Measurements from ENCODE around the gene ZBTB37. TPM values are rescaled to one million over a fixed set of nuclear protein-coding genes. Genes with fewer than 3 reads are reported as not detected.

ZBTB37 gene
- total and polyA plus RNA-seq, 7 donors, result 1.0 to 8.2 (median 5.5) TPM

- Histone ChIP-seq H3K4me1 (no peaks in the 10 kb centered on the region), H3K4me3 (no peak overlapping the region), H3K36me3 (ENCODE audit: insufficient read depth in 1 of 2, low read depth in 1 of 2) (peaks cover 0 to 45% of the 10 kb centered on the region in 2 donors), H3K27me3 (ENCODE audit: insufficient read depth in 3 of 3, low read length in 2 of 3) (no peaks in the 10 kb centered on the region), H3K27ac (no peak overlapping the region), H3K9me3 (no peaks in the 10 kb centered on the region)
- intact Hi-C loops (cut with DNase I), result no loop called here
- no peak for TF ChIP-seq CTCF (IDR thresholded peaks at IDR 0.05)
- no peak for DNase-seq
- 71 to 86% (median 74%) methylated on average over 5 of the region's 5 CpGs for WGBS, 3 donors
- no peak for ATAC-seq
Observed at GRCh38 chr1:173884701-173885100, 16.5 kb downstream of the ZBTB37 start.

- no peak overlapping the region for H3K4me3 ChIP-seq
- DNase-seq, result no peak
- WGBS, 3 donors, result 86 to 89% (median 88%) methylated on average over 4 of the region's 4 CpGs
- H3K27me3 ChIP-seq (ENCODE audit: insufficient read depth in 3 of 3, low read length in 2 of 3), result no peaks in the 10 kb centered on the region
- no peak overlapping the region for H3K27ac ChIP-seq
- no peaks in the 10 kb centered on the region for H3K4me1 ChIP-seq
- ATAC-seq, result no peak
- intact Hi-C loops (cut with DNase I), result no loop called here
- H3K36me3 ChIP-seq (ENCODE audit: insufficient read depth in 1 of 2, low read depth in 1 of 2), result peaks cover 0 to 41% of the 10 kb centered on the region in 2 donors
- TF ChIP-seq CTCF (IDR thresholded peaks at IDR 0.05), result no peak
- H3K9me3 ChIP-seq, result no peaks in the 10 kb centered on the region
Observed at GRCh38 chr1:173886746-173887611, 18.8 kb downstream of the ZBTB37 start.

- intact Hi-C loops (cut with DNase I), result no loop called here
- DNase-seq (no peak), ATAC-seq (no peak)
- H3K27ac ChIP-seq, result no peak overlapping the region
- no peaks in the 10 kb centered on the region for H3K27me3 ChIP-seq (ENCODE audit: insufficient read depth in 3 of 3, low read length in 2 of 3)
- no peaks in the 10 kb centered on the region for H3K9me3 ChIP-seq
- no peak overlapping the region for H3K4me3 ChIP-seq
- peaks cover 0 to 41% of the 10 kb centered on the region in 2 donors for H3K36me3 ChIP-seq (ENCODE audit: insufficient read depth in 1 of 2, low read depth in 1 of 2)
- WGBS, 3 donors, result 98 to 99% (median 98%) methylated on average over 2 of the region's 2 CpGs
- no peak for TF ChIP-seq CTCF (IDR thresholded peaks at IDR 0.05)
- no peaks in the 10 kb centered on the region for H3K4me1 ChIP-seq
Observed at GRCh38 chr1:173887627-173888026, 19.4 kb downstream of the ZBTB37 start.

GRCh38 chr1:173888749-173889148, 20.6 kb downstream of the ZBTB37 start:
- Histone ChIP-seq H3K4me3 (no peak overlapping the region), H3K27me3 (ENCODE audit: insufficient read depth in 3 of 3, low read length in 2 of 3) (no peaks in the 10 kb centered on the region), H3K27ac (no peak overlapping the region), H3K4me1 (no peaks in the 10 kb centered on the region), H3K36me3 (ENCODE audit: insufficient read depth in 1 of 2, low read depth in 1 of 2) (peaks cover 0 to 41% of the 10 kb centered on the region in 2 donors), H3K9me3 (no peaks in the 10 kb centered on the region)
- no peak for TF ChIP-seq CTCF (IDR thresholded peaks at IDR 0.05)
- DNase-seq, result no peak
- intact Hi-C loops (cut with DNase I), result no loop called here
- ATAC-seq, result no peak
